RKO (cell line): ENCODE results near the gene SEC11A.
A peak's percentile ranks its signal among the peaks of the same experiment; 100 is the strongest.
"Not testable (repeated sequence)": the region's sequence is repeated elsewhere in the genome, so short reads cannot be mapped to it uniquely, and the experiment has no call there.

ENCODE experiments used
- DNase-seq: peaks from one replicate; pipeline ENCODE4 v3.0.0-alpha.2; 2016; ENCODE audit warnings: low spot score

SEC11A gene

DNA sequence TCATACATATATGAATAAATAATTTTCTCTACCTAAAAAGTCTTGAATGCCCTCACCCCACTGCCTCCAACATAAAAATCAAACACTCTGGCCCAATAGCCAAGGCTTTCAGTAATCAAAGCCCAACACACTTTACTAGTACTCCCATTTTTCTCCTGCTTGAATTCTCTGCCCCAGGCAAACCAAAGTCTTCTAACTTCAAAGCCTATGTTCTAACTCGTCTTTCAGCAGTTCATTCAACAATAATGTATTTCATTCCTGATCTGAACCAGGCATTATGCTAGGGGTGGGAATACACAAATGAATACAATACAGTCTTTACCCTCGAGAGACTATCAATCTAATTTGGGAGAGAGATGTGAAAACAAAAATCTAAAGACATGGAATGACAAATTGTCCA, 21.1 kb upstream of the SEC11A start:
- DNase-seq, result no peak

- no peak for DNase-seq
These were observed 20.4 kb upstream of the SEC11A start for GRCh38 chr15:84736375-84736774.

DNA sequence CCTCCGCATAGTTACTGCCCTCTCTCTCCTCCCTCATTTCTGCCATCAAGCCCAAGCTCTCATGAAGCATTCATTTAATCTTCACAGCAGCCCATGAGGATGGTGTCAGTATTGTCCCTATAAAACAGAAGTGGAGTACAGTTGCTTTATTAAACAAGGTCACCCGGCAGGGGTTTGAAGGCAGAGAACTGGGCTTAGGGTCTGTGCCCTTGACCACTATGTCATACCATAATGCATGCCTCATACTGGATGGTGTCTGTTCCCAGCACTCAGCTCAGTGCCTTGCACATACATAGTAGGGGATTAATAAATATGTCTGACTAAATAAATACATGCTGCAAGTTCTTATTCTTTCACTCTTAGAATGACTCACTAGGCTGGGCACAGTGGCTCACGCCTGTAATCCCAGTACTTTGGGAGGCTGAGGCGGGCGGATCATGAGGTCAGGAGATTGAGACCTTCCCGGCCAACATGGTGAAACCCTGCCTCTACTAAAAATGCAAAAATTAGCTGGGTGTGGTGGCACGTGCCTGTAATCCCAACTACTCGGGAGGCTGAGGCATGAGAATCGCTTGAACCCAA, 19.6 kb upstream of the SEC11A start:
- DNase-seq, result not testable (repeated sequence)

- no peak for DNase-seq
These were observed 19.0 kb upstream of the SEC11A start for GRCh38 chr15:84734794-84735479.

DNA sequence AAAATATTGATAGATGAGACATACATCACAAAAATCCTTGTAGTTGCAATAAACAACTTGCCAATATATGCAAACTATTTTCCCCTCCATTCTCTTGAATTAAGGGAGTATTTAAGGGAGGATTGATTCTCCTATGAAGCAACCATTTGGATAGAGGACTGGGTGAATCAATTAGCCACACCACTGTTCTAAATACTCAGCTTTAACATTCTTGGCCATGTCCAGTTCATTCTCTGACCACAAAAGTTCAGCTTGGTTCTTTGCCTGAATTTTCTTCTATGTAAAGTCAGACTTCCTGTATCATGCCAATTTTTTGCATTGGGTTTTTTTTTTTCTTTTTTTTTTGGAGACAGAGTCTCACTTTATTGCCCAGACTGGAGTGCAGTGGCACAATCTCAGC, 15.8 kb upstream of the SEC11A start:
- no peak for DNase-seq

DNA sequence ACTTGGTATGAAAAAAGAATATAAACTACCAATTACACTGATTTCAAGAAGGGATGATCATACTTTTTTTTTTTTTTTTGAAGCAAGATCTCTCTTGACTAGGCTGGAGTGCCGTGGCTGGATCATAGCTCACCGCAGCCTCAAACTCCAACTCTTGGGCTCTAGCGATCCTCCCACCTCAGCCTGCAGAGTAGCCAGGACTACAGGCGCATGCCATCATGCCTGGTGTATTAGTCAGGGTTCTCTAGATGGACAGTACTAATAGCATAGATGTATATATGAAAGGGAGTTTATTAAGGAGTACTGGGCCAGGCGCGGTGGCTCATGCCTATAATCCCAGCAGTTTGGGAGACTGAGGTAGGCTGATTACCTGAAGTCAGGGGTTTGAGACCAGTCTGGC, 11.5 kb upstream of the SEC11A start:
- no peak for DNase-seq

GRCh38 chr15:84725001-84725491, 9.1 kb upstream of the SEC11A start:
- no peak for DNase-seq

DNA sequence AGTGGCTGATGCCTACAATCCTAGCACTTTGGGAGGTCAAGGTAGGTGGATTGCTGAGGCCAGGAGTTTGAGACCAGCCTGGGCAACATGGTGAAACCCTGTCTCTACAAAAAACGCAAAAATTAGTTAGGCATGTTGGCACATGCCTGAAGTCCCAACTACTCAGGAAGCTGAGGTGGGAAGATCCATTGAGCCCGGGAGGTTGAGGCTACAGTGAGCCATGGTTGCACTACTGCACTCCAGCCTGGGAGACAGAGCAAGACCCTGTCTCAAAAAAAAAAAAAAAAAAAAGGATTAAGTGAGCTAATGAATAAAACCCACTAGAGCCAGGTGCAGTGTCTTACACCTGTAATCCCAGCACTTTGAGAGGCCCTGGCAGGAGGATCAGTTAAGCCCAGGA, 6.7 kb upstream of the SEC11A start:
- DNase-seq, result no peak

DNA sequence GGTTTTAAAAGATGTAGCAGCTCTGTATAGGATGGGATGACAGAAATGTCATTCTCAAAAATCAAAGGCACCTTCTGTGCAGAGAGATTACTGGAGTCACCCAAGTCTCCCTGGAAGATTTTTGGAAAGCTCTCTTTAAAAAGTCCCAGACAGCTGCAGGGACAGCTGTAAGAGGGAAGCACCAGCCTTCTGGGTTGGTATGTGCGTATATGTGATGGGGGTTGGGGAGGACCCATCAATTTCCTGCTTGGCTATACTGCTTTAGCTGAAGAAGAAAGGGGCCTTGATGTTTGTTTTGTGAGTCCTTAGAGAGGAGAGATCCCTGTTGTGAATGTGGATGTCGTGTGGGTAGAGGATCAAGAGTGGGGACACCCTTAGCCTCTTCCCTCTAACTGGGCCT, 5.4 kb upstream of the SEC11A start:
- DNase-seq, result no peak

- peak; percentile 54 for DNase-seq
These were observed 401 bp downstream of the SEC11A start for GRCh38 chr15:84715441-84716035.

GRCh38 chr15:84714821-84715220, 1.1 kb downstream of the SEC11A start:
- no peak for DNase-seq

DNA sequence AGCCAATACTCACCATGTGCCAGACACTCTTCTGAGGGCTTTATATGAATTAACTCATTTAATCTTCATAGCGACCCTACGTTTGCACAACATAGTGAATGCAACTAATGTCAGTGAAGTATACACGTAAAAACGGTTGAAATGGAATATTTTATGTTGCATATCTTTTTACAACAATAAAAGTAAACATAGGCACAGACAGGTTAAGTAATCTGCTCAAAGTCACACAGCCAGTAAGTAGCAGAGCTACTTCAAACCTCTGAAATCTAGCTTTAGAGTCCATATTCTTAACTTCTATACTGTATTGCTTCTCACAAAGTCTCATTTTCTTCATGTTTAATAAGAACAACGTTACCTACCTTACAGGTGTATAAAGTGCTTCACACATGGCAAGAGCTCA, 1.6 kb downstream of the SEC11A start:
- DNase-seq, result no peak

DNA sequence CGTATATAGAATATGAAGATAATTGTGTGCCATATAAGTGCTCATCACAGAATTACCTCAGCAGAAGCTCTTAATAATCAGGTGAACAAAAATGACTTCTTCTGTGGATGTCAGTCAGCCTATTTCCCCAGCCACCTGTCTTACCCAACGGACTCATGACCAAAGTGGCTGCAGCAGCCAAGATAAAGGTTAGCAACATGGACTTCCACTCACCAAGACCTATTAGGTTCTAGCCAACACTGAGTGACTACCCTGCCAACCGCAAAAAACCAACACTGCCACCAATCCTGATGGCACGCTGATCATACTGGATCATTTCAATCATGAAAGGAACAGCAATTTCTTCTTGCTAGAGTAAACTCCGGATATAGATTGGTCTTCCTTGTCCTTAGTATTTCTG, 12.1 kb downstream of the SEC11A start:
- no peak for DNase-seq

- DNase-seq, result no peak
These were observed 12.9 kb downstream of the SEC11A start for GRCh38 chr15:84702961-84703482.

GRCh38 chr15:84699538-84700191, 16.3 kb downstream of the SEC11A start:
- no peak for DNase-seq

DNA sequence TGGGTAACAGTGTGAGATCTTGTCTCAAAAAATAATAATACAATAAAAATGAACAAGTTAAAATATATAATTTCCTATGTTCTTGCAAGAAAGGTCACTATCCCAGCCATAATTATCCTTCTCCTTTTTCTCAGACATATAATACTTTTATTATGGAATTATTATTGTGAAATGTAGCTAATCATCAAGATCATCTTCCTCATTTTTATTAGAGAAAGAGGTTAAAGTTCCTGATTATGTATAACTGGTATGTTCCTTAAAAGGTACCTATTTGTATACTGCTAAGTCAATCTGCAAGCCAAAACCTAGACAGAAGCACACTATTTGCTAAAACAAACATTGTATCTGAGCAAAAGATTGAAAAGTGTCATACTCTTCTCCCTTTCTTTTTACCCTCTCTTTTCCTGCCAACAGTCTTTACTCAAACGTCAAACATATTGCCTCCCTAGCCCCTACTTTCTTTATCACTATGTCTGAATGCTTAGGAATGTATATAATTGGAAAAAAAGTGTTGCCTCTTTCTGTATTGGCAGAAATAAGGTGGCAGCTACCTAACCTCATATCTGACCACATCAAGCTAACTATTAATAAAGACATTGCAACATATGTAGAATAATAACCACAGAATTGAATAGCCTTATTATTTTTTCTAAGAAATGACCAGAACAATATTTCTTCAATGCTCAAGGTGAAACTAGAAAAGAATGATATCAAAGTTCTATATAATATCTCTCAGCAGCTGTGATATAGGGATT, 18.5 kb downstream of the SEC11A start:
- no peak for DNase-seq

- no peak for DNase-seq
These were observed 19.2 kb downstream of the SEC11A start for GRCh38 chr15:84696757-84697156.

GRCh38 chr15:84690342-84690741, 25.6 kb downstream of the SEC11A start:
- no peak for DNase-seq

DNA sequence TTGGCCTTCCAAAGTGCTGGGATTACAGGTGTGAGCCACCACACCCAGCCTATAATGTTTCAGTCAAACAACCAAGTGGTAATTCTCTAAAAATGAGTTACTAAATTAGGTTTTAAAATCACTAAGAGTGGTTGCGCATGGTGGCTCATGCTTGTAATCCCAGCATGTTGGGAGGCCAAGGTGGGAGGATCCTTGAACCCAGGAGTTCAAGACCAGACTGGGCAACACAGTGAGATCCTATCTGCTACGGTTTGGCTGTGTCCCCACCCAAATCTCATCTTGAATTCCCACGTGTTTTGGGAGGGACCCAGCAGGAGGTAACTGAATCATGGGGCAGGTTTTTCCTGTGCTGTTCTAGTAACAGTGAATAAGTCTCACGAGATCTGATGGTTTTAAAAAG, 26.1 kb downstream of the SEC11A start:
- no peak for DNase-seq

DNA sequence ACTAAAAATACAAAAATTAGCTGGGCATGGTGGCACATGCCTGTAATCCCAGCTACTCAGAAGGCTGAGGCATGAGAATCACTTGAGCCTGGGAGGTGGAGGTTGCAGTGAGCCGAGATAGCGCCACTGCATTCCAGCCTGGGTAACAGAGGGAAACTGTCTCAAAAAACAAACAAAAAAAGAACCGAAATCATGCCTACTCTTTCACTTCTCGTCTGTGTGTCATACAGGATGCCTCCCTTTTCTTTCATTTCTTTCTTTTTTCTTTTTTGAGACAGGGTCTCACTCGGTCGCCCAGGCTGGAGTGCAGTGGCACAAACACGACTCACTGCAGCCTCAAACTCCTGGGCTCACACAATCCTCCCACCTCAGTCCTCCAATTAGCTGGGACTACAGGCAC, 29.5 kb downstream of the SEC11A start:
- DNase-seq, result not testable (repeated sequence)

DNA sequence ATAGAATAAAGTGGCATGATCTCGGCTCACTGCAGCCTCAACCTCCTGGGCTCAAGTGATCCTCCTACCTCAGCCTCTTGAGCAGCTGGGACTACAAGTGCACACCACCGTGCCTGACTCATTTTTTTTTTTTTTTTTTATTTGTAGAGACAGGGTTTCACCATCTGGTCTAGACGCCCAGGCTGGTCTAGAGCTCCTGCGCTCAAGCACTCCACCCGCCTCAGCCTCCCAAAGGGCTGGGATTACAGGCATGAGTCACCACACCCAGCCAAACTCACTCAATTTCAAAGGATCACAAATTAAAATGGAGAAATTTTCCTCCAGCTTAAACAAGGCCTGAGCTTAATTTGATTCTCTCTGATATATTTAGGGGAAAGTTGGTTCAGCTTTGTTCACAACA, 30.6 kb downstream of the SEC11A start:
- DNase-seq, result peak; percentile 56

- peak; percentile 16 for DNase-seq
These were observed 31.8 kb downstream of the SEC11A start for GRCh38 chr15:84684092-84684491.
